ENCODE data around the gene CLCN2.
A peak's percentile ranks its signal among the peaks of the same experiment; 100 is the strongest.

CLCN2 gene

DNA sequence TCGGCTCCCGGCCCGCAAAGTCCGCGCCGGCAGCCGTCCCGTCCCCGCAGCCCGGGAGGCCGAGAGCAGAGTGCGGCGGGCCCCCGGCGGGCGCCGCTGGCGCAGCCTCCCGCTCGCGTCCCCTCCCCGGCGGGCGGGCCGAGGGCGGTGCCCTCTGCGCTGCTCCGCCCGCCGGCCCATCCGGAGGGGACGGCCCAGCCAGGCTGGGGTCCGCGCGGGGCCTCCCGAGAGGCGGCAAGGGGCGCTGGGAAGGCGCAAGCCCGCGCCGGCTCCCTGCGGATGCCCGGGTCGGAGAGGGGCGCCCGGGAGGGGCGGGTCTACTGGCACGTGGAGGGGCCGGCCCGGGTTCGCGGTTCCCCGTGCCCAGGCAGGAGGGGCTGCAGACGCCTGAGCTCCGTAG is at the start of gene CLCN2, which contains the start of gene POLR2H:
TSS of gene CLCN2 (minus strand) at position 74 of the 400 bp plus-strand sequence. CDS start 126 bp downstream, outside the sequence.
TSS of gene POLR2H (plus strand) at position 179 of the 400 bp plus-strand sequence. CDS start 1,783 bp downstream, outside the sequence.
- TF ChIP-seq CTCF (IDR thresholded peaks at IDR 0.05; ENCODE audit: insufficient read depth, missing control alignments), result no peak
- FAIRE-seq (no peak), DNase-seq (ENCODE audit: insufficient read length, low spot score) (no peak)

- FAIRE-seq (no peak), DNase-seq (ENCODE audit: insufficient read length, low spot score) (no peak)
- TF ChIP-seq CTCF (IDR thresholded peaks at IDR 0.05; ENCODE audit: insufficient read depth, missing control alignments), result no peak
Observed at GRCh38 chr3:184409946-184410500, 48.6 kb upstream of the CLCN2 start.

DNA sequence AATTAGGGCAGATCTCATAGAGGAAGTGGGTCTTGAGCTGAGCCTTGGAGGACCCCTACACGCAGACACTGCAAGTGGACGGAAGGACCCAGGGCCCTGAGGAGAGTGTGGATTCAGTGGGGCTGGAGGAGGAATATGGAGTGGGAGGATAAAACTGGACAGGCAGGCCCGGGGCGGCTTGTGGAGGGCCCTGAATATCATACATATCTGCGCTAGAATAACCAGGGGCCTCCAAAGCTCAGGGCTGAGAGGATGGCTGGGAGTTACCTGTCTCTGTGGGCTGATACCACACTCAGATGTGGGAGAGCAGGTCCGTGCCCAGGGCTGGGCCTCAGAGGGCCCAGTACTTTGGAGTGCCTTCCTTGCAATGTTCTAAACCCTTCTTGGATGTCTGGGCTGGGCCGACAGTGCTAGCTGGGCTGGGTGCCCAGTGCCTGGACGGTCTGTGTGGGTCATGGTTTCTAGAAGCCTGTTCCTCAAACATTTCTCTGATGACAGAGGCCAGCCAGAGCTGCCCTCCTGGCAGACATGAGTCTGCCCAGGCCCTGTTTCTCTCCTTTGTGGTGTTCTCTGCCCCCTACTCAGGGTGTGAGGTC is 48.0 kb upstream of the CLCN2 start:
- FAIRE-seq (no peak), DNase-seq (ENCODE audit: insufficient read length, low spot score) (no peak)
- TF ChIP-seq CTCF (IDR thresholded peaks at IDR 0.05; ENCODE audit: insufficient read depth, missing control alignments), result no peak

GRCh38 chr3:184405075-184406030 is 43.9 kb upstream of the CLCN2 start:
- peak; percentile 46 for DNase-seq (ENCODE audit: insufficient read length, low spot score)
- no peak for TF ChIP-seq CTCF (IDR thresholded peaks at IDR 0.05; ENCODE audit: insufficient read depth, missing control alignments)
- FAIRE-seq, result peak; percentile 73

GRCh38 chr3:184399410-184399809 is 38.0 kb upstream of the CLCN2 start:
- DNase-seq (ENCODE audit: insufficient read length, low spot score) (no peak), FAIRE-seq (no peak)
- TF ChIP-seq CTCF (IDR thresholded peaks at IDR 0.05; ENCODE audit: insufficient read depth, missing control alignments), result no peak

DNA sequence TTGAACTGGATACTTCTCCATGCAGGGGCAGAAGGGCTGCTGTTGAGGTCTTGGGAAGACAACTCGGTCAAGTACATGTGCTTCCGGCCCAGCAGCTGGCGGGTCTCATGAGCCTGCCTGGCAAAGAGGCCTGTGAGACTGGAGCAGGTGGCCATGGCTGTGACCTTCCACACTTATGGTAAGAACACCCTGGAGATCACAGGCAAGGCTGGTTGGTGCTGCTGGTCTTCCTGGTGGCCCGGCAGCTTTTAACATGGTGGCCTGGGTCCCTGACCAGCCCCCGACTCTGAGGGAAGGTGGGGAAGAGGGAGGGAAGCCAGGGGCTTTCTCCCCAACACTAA is 33.9 kb upstream of the CLCN2 start:
- FAIRE-seq (no peak), DNase-seq (ENCODE audit: insufficient read length, low spot score) (no peak)
- TF ChIP-seq CTCF (IDR thresholded peaks at IDR 0.05; ENCODE audit: insufficient read depth, missing control alignments), result no peak

All from D721Med (cell line).